ENCODE data around the gene SLC9A3. TPM values are rescaled to one million over a fixed set of nuclear protein-coding genes. Genes with fewer than 3 reads are reported as not detected.

The SLC9A3 gene
- total and polyA plus RNA-seq, 12 donors, result 0.53 to 1.5 (median 1.0) TPM

GRCh38 chr5:470961-471749, 53.1 kb downstream of the SLC9A3 start:
- H3K36me3 ChIP-seq, result peaks cover 0 to 33% (median 0%) of the 10 kb centered on the region in 9 donors
- TF ChIP-seq, protein P1, sequence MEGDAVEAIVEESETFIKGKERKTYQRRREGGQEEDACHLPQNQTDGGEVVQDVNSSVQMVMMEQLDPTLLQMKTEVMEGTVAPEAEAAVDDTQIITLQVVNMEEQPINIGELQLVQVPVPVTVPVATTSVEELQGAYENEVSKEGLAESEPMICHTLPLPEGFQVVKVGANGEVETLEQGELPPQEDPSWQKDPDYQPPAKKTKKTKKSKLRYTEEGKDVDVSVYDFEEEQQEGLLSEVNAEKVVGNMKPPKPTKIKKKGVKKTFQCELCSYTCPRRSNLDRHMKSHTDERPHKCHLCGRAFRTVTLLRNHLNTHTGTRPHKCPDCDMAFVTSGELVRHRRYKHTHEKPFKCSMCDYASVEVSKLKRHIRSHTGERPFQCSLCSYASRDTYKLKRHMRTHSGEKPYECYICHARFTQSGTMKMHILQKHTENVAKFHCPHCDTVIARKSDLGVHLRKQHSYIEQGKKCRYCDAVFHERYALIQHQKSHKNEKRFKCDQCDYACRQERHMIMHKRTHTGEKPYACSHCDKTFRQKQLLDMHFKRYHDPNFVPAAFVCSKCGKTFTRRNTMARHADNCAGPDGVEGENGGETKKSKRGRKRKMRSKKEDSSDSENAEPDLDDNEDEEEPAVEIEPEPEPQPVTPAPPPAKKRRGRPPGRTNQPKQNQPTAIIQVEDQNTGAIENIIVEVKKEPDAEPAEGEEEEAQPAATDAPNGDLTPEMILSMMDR (IDR thresholded peaks at IDR 0.05), result no peak
- no peak for ATAC-seq
- peaks cover 9 to 32% (median 22%) of the 10 kb centered on the region in 9 donors for H3K4me1 ChIP-seq
- H3K4me3 ChIP-seq, result no peak overlapping the region
- H3K27me3 ChIP-seq, result peaks cover 0 to 22% (median 15%) of the 10 kb centered on the region in 7 donors
- intact Hi-C loops (cut with DNase I), result loop anchor here in 1 of 10 donors (5.0 kb wide), 1 partner anchor 141 kb away; the partner anchor contains the start of gene CEP72
- 93 to 94% methylated on average over 31 of the region's 31 CpGs for WGBS, 2 donors
- peak in 1 of 2 donors; percentile 14 for DNase-seq
- H3K27ac ChIP-seq, result no peak overlapping the region
- H3K9me3 ChIP-seq, result no peaks in the 10 kb centered on the region

DNA sequence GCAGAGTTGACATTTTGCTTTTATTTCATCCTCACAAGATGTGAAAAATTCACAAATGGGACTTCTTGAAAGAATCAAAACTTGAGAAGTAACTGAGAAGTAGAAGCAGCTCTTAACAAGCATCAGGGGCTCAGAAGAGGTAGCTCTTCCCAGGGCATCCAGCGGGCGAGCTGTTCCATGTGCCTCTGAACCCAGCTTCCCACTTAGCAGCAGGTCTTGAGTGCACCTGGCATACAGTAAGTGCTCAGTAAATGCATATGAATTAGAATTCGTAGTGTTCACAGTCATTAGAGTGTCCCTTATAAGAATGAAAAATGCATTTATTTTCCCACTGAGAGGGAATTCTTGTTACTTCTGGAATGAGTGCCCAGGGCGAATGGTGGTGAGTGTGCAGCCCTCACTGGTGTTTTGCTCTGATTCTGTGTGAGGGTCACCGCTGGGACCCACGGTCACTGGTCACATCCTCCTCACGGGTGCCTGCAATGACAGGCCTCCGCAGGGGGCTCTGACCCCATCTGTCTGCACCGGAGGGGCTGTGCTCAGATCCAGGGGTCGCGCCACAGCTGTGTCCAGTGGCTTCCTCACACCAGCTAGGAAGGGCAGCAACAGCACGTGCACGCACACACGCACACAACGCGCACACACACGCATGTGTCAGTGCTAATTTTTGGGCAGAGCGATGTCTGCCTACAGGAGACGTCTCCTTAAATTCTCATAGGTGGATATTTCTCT, 54.3 kb downstream of the SLC9A3 start:
- DNase-seq (peak in 1 of 2 donors; percentile 3), ATAC-seq (no peak)
- H3K27me3 ChIP-seq, result peaks cover 0 to 9% (median 3%) of the 10 kb centered on the region in 7 donors
- TF ChIP-seq, protein P1 (IDR thresholded peaks at IDR 0.05), result no peak
- peaks cover 6 to 28% (median 18%) of the 10 kb centered on the region in 9 donors for H3K4me1 ChIP-seq
- H3K36me3 ChIP-seq, result peaks cover 0 to 45% (median 9%) of the 10 kb centered on the region in 9 donors
- H3K9me3 ChIP-seq, result no peaks in the 10 kb centered on the region
- 92 to 93% methylated on average over 19 of the region's 19 CpGs for WGBS, 2 donors
- no peak overlapping the region for H3K4me3 ChIP-seq
- H3K27ac ChIP-seq, result no peak overlapping the region
- intact Hi-C loops (cut with DNase I), result loop anchor here in 1 of 10 donors (5.0 kb wide), 1 partner anchor 142 kb away; the partner anchor contains the start of gene CEP72

- Histone ChIP-seq H3K36me3 (peaks cover 0 to 61% (median 19%) of the 10 kb centered on the region in 9 donors), H3K4me1 (peaks cover 4 to 21% (median 10%) of the 10 kb centered on the region in 9 donors), H3K9me3 (no peaks in the 10 kb centered on the region), H3K4me3 (no peak overlapping the region), H3K27ac (no peak overlapping the region), H3K27me3 (peaks cover 0 to under 1% (median 0%) of the 10 kb centered on the region in 7 donors)
- DNase-seq (peak in 1 of 2 donors; percentile 4), ATAC-seq (no peak)
- 95 to 97% methylated on average over 5 of the region's 6 CpGs for WGBS, 2 donors
- TF ChIP-seq, protein P1 (IDR thresholded peaks at IDR 0.05), result no peak
- intact Hi-C loops (cut with DNase I), result no loop called here
Observed at GRCh38 chr5:468401-468800, 55.8 kb downstream of the SLC9A3 start.

- intact Hi-C loops (cut with DNase I), result no loop called here
Observed at GRCh38 chr5:466661-467310, 57.5 kb downstream of the SLC9A3 start.

More at GRCh38 chr5:466661-467310, 57.5 kb downstream of the SLC9A3 start:
- ATAC-seq, result peak in 1 of 8 donors; percentile 20
- no peak overlapping the region for H3K4me3 ChIP-seq
- H3K9me3 ChIP-seq, result no peaks in the 10 kb centered on the region
- WGBS, 2 donors, result 94% methylated on average over 30 of the region's 30 CpGs
- TF ChIP-seq, protein P1 (IDR thresholded peaks at IDR 0.05), result no peak
- no peaks in the 10 kb centered on the region for H3K27me3 ChIP-seq
- H3K4me1 ChIP-seq, result peaks cover 0 to 12% (median 5%) of the 10 kb centered on the region in 9 donors
- H3K36me3 ChIP-seq, result peaks cover 0 to 77% (median 19%) of the 10 kb centered on the region in 9 donors
- H3K27ac ChIP-seq, result no peak overlapping the region
- peak in 1 of 2 donors; percentile 13 for DNase-seq

All from heart right ventricle (tissue), 16 donors.